ENCODE results near the gene CAMK1G. TPM values are rescaled to one million over a fixed set of nuclear protein-coding genes. Genes with fewer than 3 reads are reported as not detected.

The CAMK1G gene
- total and polyA plus RNA-seq, 8 donors: 0.29 to 9.9 (median 8.2) TPM

- ATAC-seq (no peak), DNase-seq (no peak)
- Histone ChIP-seq H3K9me3 (no peaks in the 10 kb centered on the region), H3K36me3 (no peaks in the 10 kb centered on the region), H3K27me3 (peaks cover 0 to 43% of the 10 kb centered on the region in 2 donors), H3K27ac (no peak overlapping the region), H3K4me1 (peaks cover 0 to 3% of the 10 kb centered on the region in 2 donors), H3K4me3 (no peak overlapping the region)
- TF ChIP-seq, protein P1, sequence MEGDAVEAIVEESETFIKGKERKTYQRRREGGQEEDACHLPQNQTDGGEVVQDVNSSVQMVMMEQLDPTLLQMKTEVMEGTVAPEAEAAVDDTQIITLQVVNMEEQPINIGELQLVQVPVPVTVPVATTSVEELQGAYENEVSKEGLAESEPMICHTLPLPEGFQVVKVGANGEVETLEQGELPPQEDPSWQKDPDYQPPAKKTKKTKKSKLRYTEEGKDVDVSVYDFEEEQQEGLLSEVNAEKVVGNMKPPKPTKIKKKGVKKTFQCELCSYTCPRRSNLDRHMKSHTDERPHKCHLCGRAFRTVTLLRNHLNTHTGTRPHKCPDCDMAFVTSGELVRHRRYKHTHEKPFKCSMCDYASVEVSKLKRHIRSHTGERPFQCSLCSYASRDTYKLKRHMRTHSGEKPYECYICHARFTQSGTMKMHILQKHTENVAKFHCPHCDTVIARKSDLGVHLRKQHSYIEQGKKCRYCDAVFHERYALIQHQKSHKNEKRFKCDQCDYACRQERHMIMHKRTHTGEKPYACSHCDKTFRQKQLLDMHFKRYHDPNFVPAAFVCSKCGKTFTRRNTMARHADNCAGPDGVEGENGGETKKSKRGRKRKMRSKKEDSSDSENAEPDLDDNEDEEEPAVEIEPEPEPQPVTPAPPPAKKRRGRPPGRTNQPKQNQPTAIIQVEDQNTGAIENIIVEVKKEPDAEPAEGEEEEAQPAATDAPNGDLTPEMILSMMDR (IDR thresholded peaks at IDR 0.05): no peak
- intact Hi-C loops (cut with DNase I): no loop called here
Measured at GRCh38 chr1:209589863-209590262, 6.3 kb downstream of the CAMK1G start.

DNA sequence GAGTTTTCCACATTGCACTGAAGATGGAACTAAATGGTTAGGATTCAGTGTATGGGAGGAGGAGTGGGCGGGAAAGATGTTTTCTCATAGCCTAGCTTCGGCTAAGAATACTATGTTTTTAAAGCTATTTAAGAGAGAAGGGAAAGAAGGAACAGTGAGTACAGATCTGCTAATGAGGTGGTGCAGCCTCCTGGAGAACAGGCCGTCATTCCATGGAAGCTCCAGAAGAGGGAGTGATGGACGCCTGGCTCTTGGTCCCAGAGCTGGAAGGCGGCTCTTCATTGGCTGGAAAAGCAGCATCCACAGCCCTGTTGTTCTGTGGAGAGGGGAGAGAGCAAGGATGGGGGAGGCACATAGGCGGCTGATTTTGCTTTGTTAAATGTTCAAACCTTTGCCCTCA, 6.9 kb downstream of the CAMK1G start:
- peaks cover 0 to 3% of the 10 kb centered on the region in 2 donors for H3K4me1 ChIP-seq
- no peak for ATAC-seq
- DNase-seq: peak in 1 of 4 donors; percentile 33

GRCh38 chr1:209593747-209594146, 10.2 kb downstream of the CAMK1G start:
- H3K4me1 ChIP-seq: no peaks in the 10 kb centered on the region
- H3K27me3 ChIP-seq: peaks cover 0 to 17% of the 10 kb centered on the region in 2 donors
- ATAC-seq (no peak), DNase-seq (no peak)
- TF ChIP-seq, protein P1 (IDR thresholded peaks at IDR 0.05): no peak
- no peak overlapping the region for H3K4me3 ChIP-seq
- no peaks in the 10 kb centered on the region for H3K36me3 ChIP-seq
- no peak overlapping the region for H3K27ac ChIP-seq
- H3K9me3 ChIP-seq: no peaks in the 10 kb centered on the region
- intact Hi-C loops (cut with DNase I): no loop called here

More for the DNA sequence above, 6.9 kb downstream of the CAMK1G start:
- Histone ChIP-seq H3K9me3 (no peaks in the 10 kb centered on the region), H3K27me3 (peaks cover 0 to 37% of the 10 kb centered on the region in 2 donors), H3K36me3 (no peaks in the 10 kb centered on the region), H3K27ac (no peak overlapping the region), H3K4me3 (no peak overlapping the region)
- intact Hi-C loops (cut with DNase I): no loop called here
- TF ChIP-seq, protein P1 (IDR thresholded peaks at IDR 0.05): no peak

DNA sequence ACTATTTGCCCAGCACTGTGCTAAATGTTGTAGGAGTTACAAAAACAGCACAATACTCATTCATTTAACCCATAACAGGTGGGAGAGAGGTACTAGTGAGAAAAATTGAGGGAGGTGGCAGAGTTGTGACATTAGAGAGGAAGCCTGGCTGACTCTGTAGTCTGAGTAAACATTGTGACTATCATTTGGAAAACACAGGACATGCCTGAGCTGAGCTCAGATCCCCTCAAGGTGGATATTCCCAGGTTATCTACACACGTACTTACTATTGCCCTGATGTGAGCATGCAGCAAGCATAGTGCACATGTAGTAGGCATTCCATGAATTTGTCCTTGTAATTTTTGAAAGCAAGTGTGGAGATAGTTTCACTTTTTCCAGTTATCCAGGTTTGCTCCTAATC, 10.9 kb downstream of the CAMK1G start:
- intact Hi-C loops (cut with DNase I): no loop called here
- no peaks in the 10 kb centered on the region for H3K9me3 ChIP-seq
- peaks cover 0 to 24% of the 10 kb centered on the region in 2 donors for H3K27me3 ChIP-seq
- ATAC-seq: no peak
- TF ChIP-seq, protein P1 (IDR thresholded peaks at IDR 0.05): no peak
- DNase-seq: no peak
- H3K36me3 ChIP-seq: no peaks in the 10 kb centered on the region
- H3K4me3 ChIP-seq: no peak overlapping the region
- no peak overlapping the region for H3K27ac ChIP-seq
- H3K4me1 ChIP-seq: no peaks in the 10 kb centered on the region

GRCh38 chr1:209595028-209595427, 11.5 kb downstream of the CAMK1G start:
- no peak overlapping the region for H3K4me3 ChIP-seq
- TF ChIP-seq, protein P1 (IDR thresholded peaks at IDR 0.05): no peak
- H3K36me3 ChIP-seq: no peaks in the 10 kb centered on the region
- H3K4me1 ChIP-seq: no peaks in the 10 kb centered on the region
- intact Hi-C loops (cut with DNase I): no loop called here
- H3K27me3 ChIP-seq: peaks cover 0 to 29% of the 10 kb centered on the region in 2 donors
- no peaks in the 10 kb centered on the region for H3K9me3 ChIP-seq
- ATAC-seq (no peak), DNase-seq (no peak)
- H3K27ac ChIP-seq: no peak overlapping the region
